PFSK-1 (cell line): ENCODE results near the gene RALGPS2. TPM values are rescaled to one million over a fixed set of nuclear protein-coding genes. Genes with fewer than 3 reads are reported as not detected.

Source experiments
- FOXP2 ChIP-seq: optimal IDR thresholded peaks from 2 replicates; pipeline ENCODE3; 2011; ENCODE audit warnings: borderline replicate concordance, control low read depth, inconsistent platforms; ENCODE audit not compliant: insufficient read depth; ENCODE audit errors: extremely low read length, extremely low read depth
- POLR2AphosphoS5 ChIP-seq: IDR thresholded peaks from 2 replicates; pipeline ENCODE4 v1.6.1; 2012; ENCODE audit warnings: low read depth, mild to moderate bottlenecking, control low read depth, low read length, moderate library complexity
- REST ChIP-seq, 2 experiments: IDR thresholded peaks; 2 replicates each; pipeline versions ENCODE4 v1.6.1 to v1.8.0; 2011 to 2012; ENCODE audit warnings: low read depth in 2 of 2, low read length in 2 of 2, control low read depth in 1 of 2, inconsistent platforms in 1 of 2, mild to moderate bottlenecking in 1 of 2, moderate library complexity in 1 of 2; ENCODE audit not compliant: insufficient read depth in 1 of 2
- SIN3A ChIP-seq: IDR thresholded peaks from 2 replicates; pipeline ENCODE4 v1.6.1; 2012; ENCODE audit warnings: mild to moderate bottlenecking, low read length, moderate library complexity, borderline replicate concordance; ENCODE audit not compliant: insufficient read depth
- TAF1 ChIP-seq: IDR thresholded peaks from 2 replicates; pipeline ENCODE4 v1.6.1; 2012; ENCODE audit warnings: low read length, control low read depth, borderline replicate concordance; ENCODE audit not compliant: insufficient read depth
- polyA plus RNA-seq: library from polyadenylated mRNA; unstranded; fragments of >200 nt; gene quantifications from one replicate; pipeline ENCODE4 v1.2.1, GENCODE V29; 2012; ENCODE audit warnings: low read depth, missing spikeins; ENCODE audit not compliant: insufficient read length

The RALGPS2 gene
- 1.2 TPM for polyA plus RNA-seq

DNA sequence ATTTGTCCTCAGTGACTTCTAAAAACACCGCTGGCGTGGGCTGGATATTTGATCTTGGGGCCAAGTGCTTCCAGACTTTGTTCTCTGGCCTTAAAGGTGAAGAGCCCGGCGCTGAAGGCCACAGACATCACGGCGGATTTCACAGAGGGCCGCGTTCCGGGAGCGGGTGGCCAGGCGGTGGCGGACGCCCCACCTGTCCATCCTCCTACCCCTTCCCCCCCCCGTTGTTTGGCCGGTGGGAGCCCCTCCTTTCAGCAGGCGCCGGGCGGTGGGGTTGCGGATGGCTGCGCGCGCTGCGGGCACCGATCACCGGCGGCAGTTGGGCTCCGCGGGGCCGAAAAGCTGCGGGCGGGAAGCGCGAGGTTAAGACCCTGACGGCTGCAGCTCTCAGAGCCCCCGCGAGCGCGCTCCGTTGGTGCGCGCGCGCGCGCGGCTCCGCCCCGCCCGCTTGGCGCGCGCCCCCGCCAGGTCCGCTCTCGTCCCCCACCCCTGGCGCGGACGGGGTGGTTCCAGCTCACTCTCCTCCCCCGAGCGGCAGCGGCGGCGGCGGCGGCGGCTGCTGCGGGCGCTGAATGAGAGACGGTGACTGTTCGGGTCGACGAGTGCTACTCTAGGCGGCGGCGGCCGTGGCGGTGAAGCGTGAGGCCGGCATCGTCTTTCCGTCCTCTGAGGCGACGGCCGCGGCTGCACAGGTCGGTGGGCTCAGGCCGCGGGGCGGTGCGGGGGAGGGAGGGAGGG lies at the start of gene RALGPS2:
Gene RALGPS2, plus strand, starts transcription at position 517 of the 738 bp plus-strand sequence. CDS start 51,521 bp downstream, outside the sequence.
- TF ChIP-seq SIN3A: no peak
- no peak for TF ChIP-seq FOXP2
- no peak for TF ChIP-seq REST (IDR thresholded peaks at IDR 0.05; ENCODE audit: insufficient read depth in 1 of 2, low read depth in 2 of 2, low read length in 2 of 2)
- TF ChIP-seq TAF1: no peak
- no peak for TF ChIP-seq POLR2AphosphoS5

- TF ChIP-seq SIN3A: no peak
- no peak for TF ChIP-seq POLR2AphosphoS5
- TF ChIP-seq FOXP2: no peak
- no peak for TF ChIP-seq REST (IDR thresholded peaks at IDR 0.05; ENCODE audit: insufficient read depth in 1 of 2, low read depth in 2 of 2, low read length in 2 of 2)
- TF ChIP-seq TAF1: no peak
Measured at GRCh38 chr1:178679237-178679636, 45.8 kb upstream of the RALGPS2 start.

DNA sequence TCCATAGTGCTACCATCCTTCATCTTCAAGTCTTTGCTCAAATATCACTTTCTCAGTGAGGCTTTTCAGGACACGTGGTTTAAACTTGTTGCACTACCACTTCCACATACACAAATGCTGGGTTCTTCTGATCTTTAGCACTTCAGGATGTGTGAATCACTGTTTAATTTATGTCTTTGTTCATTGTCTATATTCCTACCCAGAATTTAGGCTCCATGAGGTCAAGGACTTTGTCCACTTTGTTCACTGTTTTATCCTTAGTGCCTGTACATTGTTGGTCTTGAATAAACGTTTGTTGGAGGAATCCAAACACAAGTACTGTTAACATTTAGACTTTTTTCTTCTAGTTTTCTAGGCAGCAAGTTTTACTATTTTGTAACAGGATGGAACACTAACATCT lies 42.6 kb upstream of the RALGPS2 start:
- TF ChIP-seq REST (IDR thresholded peaks at IDR 0.05; ENCODE audit: insufficient read depth in 1 of 2, low read depth in 2 of 2, low read length in 2 of 2) (no peak), SIN3A (no peak)

- TF ChIP-seq FOXP2: no peak
Measured at GRCh38 chr1:178682886-178683285, 42.2 kb upstream of the RALGPS2 start.

GRCh38 chr1:178683291-178683690 lies 41.8 kb upstream of the RALGPS2 start:
- TF ChIP-seq REST (IDR thresholded peaks at IDR 0.05; ENCODE audit: insufficient read depth in 1 of 2, low read depth in 2 of 2, low read length in 2 of 2): no peak
- no peak for TF ChIP-seq POLR2AphosphoS5
- no peak for TF ChIP-seq SIN3A

DNA sequence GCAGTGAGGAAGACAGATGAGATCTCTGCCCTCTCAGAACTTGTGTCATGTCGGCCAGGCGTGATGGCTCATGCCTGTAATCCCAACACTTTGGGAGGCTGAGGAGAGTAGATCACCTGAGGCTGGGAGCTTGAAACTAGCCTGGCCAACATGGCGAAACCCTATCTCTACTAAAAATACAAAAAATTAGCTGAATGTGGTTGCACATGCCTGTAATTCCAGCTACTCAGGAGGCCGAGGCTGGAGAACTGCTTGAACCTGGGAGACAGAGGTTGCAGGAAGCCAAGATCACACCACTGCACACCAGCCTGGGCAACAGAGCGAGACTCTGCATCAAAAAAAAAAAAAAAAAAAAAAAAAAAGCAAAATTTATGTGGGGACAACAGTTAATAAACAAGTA lies 40.9 kb upstream of the RALGPS2 start:
- TF ChIP-seq TAF1 (no peak), POLR2AphosphoS5 (no peak), SIN3A (no peak), FOXP2 (no peak), REST (IDR thresholded peaks at IDR 0.05; ENCODE audit: insufficient read depth in 1 of 2, low read depth in 2 of 2, low read length in 2 of 2) (no peak)
